Esophagus squamous epithelium (tissue), 5 donors: ENCODE measurements around the gene LY86. TPM values are rescaled to one million over a fixed set of nuclear protein-coding genes. Genes with fewer than 3 reads are reported as not detected.
A peak's percentile ranks its signal among the peaks of the same experiment; 100 is the strongest.

Experiments used
- DNase-seq: peaks from one replicate; lab custom pipeline; 2025; lab: John Stamatoyannopoulos, UW
- H3K27ac ChIP-seq, 4 donors: fragments of 200-600 bp; sonication (generic); one replicate each; pipeline ENCODE4 v1.5.1; 2016 to 2019; ENCODE audit warnings: mild to moderate bottlenecking in 1 of 4
- H3K27me3 ChIP-seq, 4 donors: fragments of 200-600 bp; sonication (generic); 1 replicate in 3 of 4; 2 replicates in 1 of 4; pipeline versions ENCODE4 v1.5.1 to v1.6.0; 2017 to 2021; ENCODE audit warnings: antibody characterized with exemption in 1 of 4
- H3K36me3 ChIP-seq, 3 donors: fragments of 200-600 bp; sonication (generic); one replicate each; pipeline ENCODE4 v1.5.1; 2016 to 2019
- H3K4me1 ChIP-seq, 3 donors: fragments of 200-600 bp; sonication (generic); one replicate each; pipeline ENCODE4 v1.5.1; 2017 to 2019
- H3K4me3 ChIP-seq, 4 donors: fragments of 200-600 bp; sonication (generic); 1 replicate in 3 of 4; 2 replicates in 1 of 4; pipeline ENCODE4 v1.5.1; 2016 to 2019; ENCODE audit warnings: mild to moderate bottlenecking in 2 of 4, moderate library complexity in 1 of 4
- H3K9me3 ChIP-seq, 3 donors: fragments of 200-600 bp; sonication (generic); one replicate each; pipeline ENCODE4 v1.5.1; 2016 to 2019
- CTCF ChIP-seq, 6 experiments: fragments of 450-650 bp in 4 of 6; fragments of 200-600 bp in 2 of 6; sonication (generic) in 2 of 6; IDR thresholded peaks; one replicate each; pipeline ENCODE4 v1.5.1; 2016 to 2019; ENCODE audit warnings: antibody characterized with exemption in 6 of 6, mild to moderate bottlenecking in 4 of 6, moderate library complexity in 4 of 6
- POLR2A ChIP-seq, 4 donors: fragments of 450-650 bp; IDR thresholded peaks; one replicate each; pipeline ENCODE4 v1.6.1; 2017; ENCODE audit warnings: antibody characterized with exemption in 4 of 4, mild to moderate bottlenecking in 4 of 4, moderate library complexity in 3 of 4
- WGBS, 2 donors: methylation state at CpG; one replicate each; pipeline ENCODE4 v1.1.5; 2018; 5-methylcytosine and 5-hydroxymethylcytosine counted together
- intact Hi-C: fragments of 100-400 bp; cut with DNase I; formaldehyde crosslinking; loops from one replicate; pipeline ENCODE4 v1.15.0; 2022
- total RNA-seq, 4 donors: library from RNA; depleted of rRNA; stranded (reverse); fragments of >200 nt; gene quantifications; one replicate each; pipeline ENCODE4 v1.1.0, GENCODE V29; 2016
- donor health status: DM: yes; HTN: yes; CAD: no.

Gene LY86
- total RNA-seq, 4 donors from 2014 or later = 2.3 TPM; not detected in 2

DNA sequence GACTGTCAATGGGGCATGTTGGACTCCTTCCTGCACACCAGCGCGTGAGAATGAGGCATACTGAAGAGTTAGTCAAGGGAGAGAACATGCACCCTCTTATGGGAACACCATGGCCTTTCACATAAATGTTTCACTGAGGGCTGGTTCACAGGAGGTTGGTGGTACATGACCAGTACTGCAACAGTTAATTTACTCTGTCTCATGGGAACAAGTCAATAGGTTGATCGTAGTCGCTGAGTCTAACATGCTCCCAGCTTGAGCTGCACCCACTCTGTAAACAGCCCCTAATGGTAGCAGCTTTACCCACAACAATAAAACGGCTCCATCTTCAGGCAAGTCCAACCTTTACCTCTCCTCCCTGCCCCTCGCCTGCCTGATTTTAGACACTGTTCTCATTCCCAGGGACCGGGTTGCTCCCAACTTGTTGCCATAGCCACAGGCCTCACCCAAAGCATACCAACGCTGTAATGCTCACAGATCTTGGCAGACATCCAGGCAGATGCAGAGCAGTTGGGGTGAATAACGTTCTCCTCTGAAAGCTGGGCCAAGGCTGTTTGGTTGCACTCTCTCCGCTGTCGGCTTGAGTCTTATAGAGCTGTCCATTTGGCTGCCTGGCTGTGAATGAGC lies 111.3 kb downstream of the LY86 start:
- intact Hi-C loops = no loop called here
- Histone ChIP-seq H3K9me3 (no peaks in the 10 kb centered on the region), H3K27ac (peak overlapping the region; percentile 57 to 83 (median 74)), H3K4me1 (peaks cover 29 to 55% (median 47%) of the 10 kb centered on the region in 3 donors), H3K36me3 (no peaks in the 10 kb centered on the region), H3K4me3 (no peak overlapping the region), H3K27me3 (no peaks in the 10 kb centered on the region)
- TF ChIP-seq CTCF (IDR thresholded peaks at IDR 0.05) (peak in 2 of 6 experiments; percentile 15 to 32), POLR2A (IDR thresholded peaks at IDR 0.05) (no peak)
- no peak for DNase-seq
- WGBS, 2 donors = 18 to 22% methylated on average over 9 to 10 of the region's 11 CpGs

DNA sequence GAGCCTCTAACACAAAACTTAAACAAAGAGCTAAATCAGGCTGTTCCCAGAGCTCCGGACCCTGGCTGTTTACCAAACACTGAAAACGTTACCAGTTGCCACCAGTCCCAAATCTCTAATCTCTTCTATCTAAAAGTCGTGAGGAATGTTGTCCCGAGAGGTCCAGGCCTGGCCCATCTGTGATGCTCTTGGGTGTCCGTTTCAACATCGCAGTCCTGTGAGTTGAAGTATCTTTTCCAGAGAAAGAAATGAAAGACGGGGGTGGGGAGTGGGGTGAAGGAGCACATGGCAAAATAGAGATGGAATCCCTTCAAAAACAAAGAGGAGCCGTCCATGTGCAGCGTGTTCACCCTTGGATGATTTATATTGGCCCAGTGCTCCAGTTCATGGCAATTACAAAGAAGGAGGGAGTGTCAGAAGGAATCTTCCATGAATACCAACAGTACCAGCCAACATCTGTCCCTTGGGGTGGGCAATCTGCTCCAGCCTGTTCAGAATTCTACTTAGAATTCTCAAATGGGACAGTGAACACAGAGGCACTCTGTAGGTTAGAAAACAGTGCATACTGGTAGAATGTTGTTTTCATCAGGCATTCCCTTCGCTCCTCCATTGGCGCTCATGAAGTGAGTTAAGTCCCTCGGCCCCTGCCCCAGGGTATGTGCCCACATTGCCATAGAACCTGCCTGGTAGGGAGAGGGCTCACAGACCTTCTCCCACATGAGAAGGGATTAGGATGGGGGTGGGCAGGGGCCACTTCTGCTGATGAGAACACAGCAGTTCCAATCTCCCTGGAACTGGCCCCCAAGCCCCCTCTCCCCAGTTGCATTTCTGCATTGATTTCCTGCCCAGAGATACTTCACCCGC lies 112.1 kb downstream of the LY86 start:
- no peak overlapping the region for H3K4me3 ChIP-seq
- WGBS, 2 donors = 60 to 64% methylated on average over 8 to 13 of the region's 13 CpGs
- TF ChIP-seq POLR2A (IDR thresholded peaks at IDR 0.05) (no peak), CTCF (IDR thresholded peaks at IDR 0.05) (no peak)
- no peaks in the 10 kb centered on the region for H3K9me3 ChIP-seq
- intact Hi-C loops = no loop called here
- no peaks in the 10 kb centered on the region for H3K36me3 ChIP-seq
- H3K27me3 ChIP-seq = no peaks in the 10 kb centered on the region
- peaks cover 23 to 47% (median 39%) of the 10 kb centered on the region in 3 donors for H3K4me1 ChIP-seq
- DNase-seq = no peak
- peak overlapping the region; percentile 57 to 83 (median 74) for H3K27ac ChIP-seq

- H3K27ac ChIP-seq = no peak overlapping the region
- DNase-seq = no peak
- H3K4me1 ChIP-seq = peaks cover 10 to 45% (median 30%) of the 10 kb centered on the region in 3 donors
- intact Hi-C loops = no loop called here
- no peaks in the 10 kb centered on the region for H3K36me3 ChIP-seq
- H3K9me3 ChIP-seq = no peaks in the 10 kb centered on the region
- WGBS, 2 donors = 60 to 67% methylated on average over 6 to 8 of the region's 9 CpGs
- no peak for TF ChIP-seq POLR2A (IDR thresholded peaks at IDR 0.05)
- no peak for TF ChIP-seq CTCF (IDR thresholded peaks at IDR 0.05)
- no peak overlapping the region for H3K4me3 ChIP-seq
- no peaks in the 10 kb centered on the region for H3K27me3 ChIP-seq
These were observed 113.3 kb downstream of the LY86 start for GRCh38 chr6:6701864-6702263.

DNA sequence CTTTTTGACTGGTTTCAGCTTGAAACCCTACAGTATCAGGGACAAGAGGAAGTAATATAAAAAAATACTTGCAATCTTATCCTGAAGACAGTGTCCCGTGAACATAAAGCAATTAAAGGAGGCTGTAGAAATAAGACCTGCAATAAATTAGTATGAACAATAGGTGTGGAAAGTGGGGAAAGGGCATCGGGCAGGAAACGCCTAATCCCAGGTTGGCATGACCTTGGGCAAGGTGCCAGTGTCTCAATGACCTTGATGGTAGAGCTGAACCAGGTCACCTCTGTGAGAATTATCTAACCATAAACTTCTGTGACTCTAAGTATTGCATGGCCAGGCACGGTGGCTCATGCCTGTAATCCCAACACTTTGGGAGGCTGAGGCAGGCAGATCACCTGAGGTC lies 115.2 kb downstream of the LY86 start:
- Histone ChIP-seq H3K27ac (no peak overlapping the region), H3K36me3 (no peaks in the 10 kb centered on the region), H3K4me1 (peaks cover 10 to 44% (median 32%) of the 10 kb centered on the region in 3 donors), H3K4me3 (no peak overlapping the region), H3K27me3 (no peaks in the 10 kb centered on the region), H3K9me3 (no peaks in the 10 kb centered on the region)
- WGBS, 2 donors = 70 to 82% methylated on average over 4 of the region's 4 CpGs
- TF ChIP-seq POLR2A (IDR thresholded peaks at IDR 0.05) = no peak
- TF ChIP-seq CTCF (IDR thresholded peaks at IDR 0.05) = no peak
- intact Hi-C loops = no loop called here
- DNase-seq = no peak
